ENCODE measurements around the gene BICC1. TPM values are rescaled to one million over a fixed set of nuclear protein-coding genes. Genes with fewer than 3 reads are reported as not detected.

The BICC1 gene
- total and polyA plus RNA-seq, 2 of the 8 experiments (the other 6 are each of a cell fraction or from before 2014, with no cell fraction given) = 0.20 to 0.73 TPM

DNA sequence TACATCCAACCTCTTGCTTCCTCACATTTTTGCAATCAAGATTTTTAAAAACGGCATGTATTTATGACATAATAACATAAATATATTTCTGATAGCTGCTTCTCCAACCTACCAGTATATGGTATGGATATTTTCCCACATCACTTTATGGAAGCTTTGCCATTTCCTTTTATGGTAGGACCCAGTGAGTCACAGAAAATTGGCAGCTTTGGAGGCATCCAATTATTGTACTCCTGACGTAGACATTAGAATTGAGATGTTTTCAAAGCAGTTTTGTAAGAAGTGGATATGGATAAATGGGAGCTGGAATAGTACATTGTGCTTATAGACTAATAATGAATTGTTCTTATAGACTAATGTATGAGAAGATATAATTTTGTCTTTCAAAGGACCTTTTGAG is 23.8 kb upstream of the BICC1 start (continued):
- no peak for TF ChIP-seq KDM4A (IDR thresholded peaks at IDR 0.05; ENCODE audit: low read depth, low read length, severe bottlenecking)
